H1 (cell line): Measurements from ENCODE around the gene ZNF506. TPM values are rescaled to one million over a fixed set of nuclear protein-coding genes. Genes with fewer than 3 reads are reported as not detected.

Source experiments
- CTCF ChIA-PET: fragments of 300-600 bp; sonication (Branson Sonifier 250); formaldehyde crosslinking; loops from one replicate; lab custom pipeline; 2021; ENCODE audit not compliant: partially characterized antibody; lab: Charles Lee
- POLR2A ChIA-PET: fragments of 300-600 bp; sonication (Branson Sonifier 250); formaldehyde crosslinking; loops from one replicate; lab custom pipeline; 2021; ENCODE audit warnings: inconsistent platforms; ENCODE audit not compliant: partially characterized antibody; lab: Charles Lee
- DNase-seq, 2 experiments: peaks; one replicate each; pipeline versions ENCODE4 v3.0.0 to v3.0.0-alpha.2; 2010 to 2022; ENCODE audit warnings: low spot score in 2 of 2, low read depth in 1 of 2, mixed read lengths in 1 of 2
- FAIRE-seq: peaks from 2 replicates; lab custom pipeline; 2011; peaks lifted over from hg19 to GRCh38; lab: Jason Lieb, UNC
- H2AFZ ChIP-seq: 2 replicates; pipeline ENCODE4 v1.8.1; 2012; ENCODE audit warnings: low read length, inconsistent platforms
- H2AK5ac ChIP-seq: 2 replicates; pipeline ENCODE4 v1.6.1; 2013; ENCODE audit warnings: low read depth, low read length
- H2BK120ac ChIP-seq: replicated peaks from 2 replicates; pipeline ENCODE3; 2013; ENCODE audit warnings: low read depth, low read length, inconsistent platforms
- H2BK12ac ChIP-seq: 2 replicates; pipeline ENCODE4 v1.6.1; 2013; ENCODE audit warnings: low read depth, low read length
- H2BK15ac ChIP-seq: 2 replicates; pipeline ENCODE4 v1.6.1; 2013; ENCODE audit warnings: low read length
- H2BK20ac ChIP-seq: 2 replicates; pipeline ENCODE4 v1.6.1; 2013; ENCODE audit warnings: low read length
- H2BK5ac ChIP-seq: 2 replicates; pipeline ENCODE4 v1.6.1; 2013; ENCODE audit warnings: low read depth, low read length
- H3K14ac ChIP-seq: 2 replicates; pipeline ENCODE4 v1.6.1; 2013; ENCODE audit warnings: inconsistent platforms; ENCODE audit not compliant: insufficient read length
- H3K18ac ChIP-seq: 2 replicates; pipeline ENCODE4 v1.6.1; 2013; ENCODE audit warnings: low read length; ENCODE audit errors: extremely low read depth
- H3K23ac ChIP-seq: 2 replicates; pipeline ENCODE4 v1.6.1; 2013; ENCODE audit warnings: inconsistent platforms; ENCODE audit not compliant: insufficient read length
- H3K23me2 ChIP-seq: 2 replicates; pipeline ENCODE4 v1.6.1; 2013; ENCODE audit warnings: low read depth, low read length
- H3K27ac ChIP-seq: 2 replicates; pipeline ENCODE4 v1.6.1; 2011; ENCODE audit warnings: low read depth, low read length, inconsistent platforms
- H3K27me3 ChIP-seq, 4 experiments: replicated peaks in 1 of 4; 1 replicate in 1 of 4; 2 replicates in 3 of 4; pipeline versions ENCODE4 v1.6.1 to v1.8.1; 2011 to 2013; ENCODE audit warnings: low read length in 3 of 4, mild to moderate bottlenecking in 3 of 4, inconsistent platforms in 2 of 4, mixed read lengths in 2 of 4, moderate library complexity in 1 of 4; ENCODE audit not compliant: control insufficient read depth in 3 of 4, insufficient read depth in 3 of 4; ENCODE audit errors: extremely low read depth in 1 of 4
- H3K36me3 ChIP-seq, 4 experiments: 2 replicates each; pipeline versions ENCODE4 v1.6.1 to v1.8.1; 2011 to 2013; ENCODE audit warnings: mild to moderate bottlenecking in 4 of 4, low read length in 3 of 4, moderate library complexity in 2 of 4, control low read depth in 1 of 4, inconsistent platforms in 1 of 4; ENCODE audit not compliant: insufficient read depth in 4 of 4, control insufficient read depth in 2 of 4
- H3K4ac ChIP-seq: replicated peaks from 2 replicates; pipeline ENCODE3; 2013; ENCODE audit warnings: low read length, low read depth, mixed read lengths, inconsistent platforms; ENCODE audit not compliant: insufficient read length
- H3K4me1 ChIP-seq, 4 experiments: replicated peaks in 1 of 4; 1 replicate in 1 of 4; 2 replicates in 3 of 4; pipeline versions ENCODE4 v1.6.1 to v1.8.1; 2011 to 2013; ENCODE audit warnings: low read length in 3 of 4, inconsistent platforms in 2 of 4, mixed read lengths in 1 of 4; ENCODE audit not compliant: insufficient read depth in 4 of 4, control insufficient read depth in 3 of 4
- H3K4me2 ChIP-seq, 2 experiments: 2 replicates each; pipeline versions ENCODE4 v1.6.1 to v1.8.1; 2011 to 2013; ENCODE audit warnings: low read depth in 2 of 2, low read length in 2 of 2, control low read depth in 1 of 2, inconsistent platforms in 1 of 2, mild to moderate bottlenecking in 1 of 2; ENCODE audit not compliant: insufficient read depth in 1 of 2
- H3K4me3 ChIP-seq, 4 experiments: fragments of 200-600, 300-600 bp in 1 of 4; sonication (generic), shearing (Covaris generic), sonication (Bioruptor Twin) in 1 of 4; 2 replicates each; pipeline versions ENCODE4 v1.5.1 to v1.8.1; 2011 to 2016; ENCODE audit warnings: low read length in 4 of 4, low read depth in 3 of 4, control low read depth in 2 of 4, inconsistent platforms in 2 of 4, mild to moderate bottlenecking in 2 of 4, mixed read lengths in 1 of 4, moderate library complexity in 1 of 4; ENCODE audit not compliant: insufficient read depth in 2 of 4; ENCODE audit errors: extremely low read depth in 1 of 4
- H3K56ac ChIP-seq: replicated peaks from 2 replicates; pipeline ENCODE3; 2013; ENCODE audit warnings: low read depth, mild to moderate bottlenecking, mixed read lengths, low read length, inconsistent platforms; ENCODE audit not compliant: insufficient read length
- H3K79me1 ChIP-seq: 2 replicates; pipeline ENCODE4 v1.6.1; 2013; ENCODE audit warnings: low read depth, low read length, control low read depth
- H3K79me2 ChIP-seq, 2 experiments: 2 replicates each; pipeline versions ENCODE4 v1.6.1 to v1.8.1; 2012 to 2013; ENCODE audit warnings: low read length in 2 of 2, mild to moderate bottlenecking in 2 of 2, inconsistent platforms in 1 of 2; ENCODE audit not compliant: insufficient read depth in 2 of 2, control insufficient read depth in 1 of 2
- H3K9ac ChIP-seq, 4 experiments: replicated peaks in 1 of 4; 1 replicate in 1 of 4; 2 replicates in 3 of 4; pipeline versions ENCODE4 v1.6.1 to v1.8.1; 2011 to 2013; ENCODE audit warnings: low read depth in 3 of 4, low read length in 3 of 4, control low read depth in 2 of 4, mild to moderate bottlenecking in 2 of 4, moderate library complexity in 2 of 4, inconsistent platforms in 1 of 4; ENCODE audit errors: extremely low read depth in 1 of 4
- H3K9me3 ChIP-seq, 2 experiments: 2 replicates each; pipeline versions ENCODE4 v1.6.1 to v1.8.1; 2012 to 2013; ENCODE audit warnings: mild to moderate bottlenecking in 2 of 2, moderate library complexity in 2 of 2, control low read depth in 1 of 2, inconsistent platforms in 1 of 2, low read depth in 1 of 2, low read length in 1 of 2, mixed read lengths in 1 of 2; ENCODE audit not compliant: insufficient read depth in 2 of 2
- H4K20me1 ChIP-seq, 2 experiments: replicated peaks in 1 of 2; 2 replicates each; pipeline versions ENCODE3 to v1.8.1; 2011 to 2013; ENCODE audit warnings: inconsistent platforms in 2 of 2, low read length in 2 of 2, mild to moderate bottlenecking in 1 of 2; ENCODE audit not compliant: insufficient read depth in 2 of 2, control insufficient read depth in 1 of 2
- H4K5ac ChIP-seq: 2 replicates; pipeline ENCODE4 v1.6.1; 2013; ENCODE audit warnings: low read length, low read depth, mixed read lengths, inconsistent platforms; ENCODE audit not compliant: insufficient read length
- H4K8ac ChIP-seq: 2 replicates; pipeline ENCODE4 v1.8.0; 2013; ENCODE audit warnings: mild to moderate bottlenecking, moderate library complexity, low read length, inconsistent platforms; ENCODE audit not compliant: insufficient read depth; ENCODE audit errors: extremely low read depth
- H4K91ac ChIP-seq: replicated peaks from 2 replicates; pipeline ENCODE3; 2013; ENCODE audit warnings: low read length, mixed read lengths, inconsistent platforms; ENCODE audit not compliant: insufficient read length
- CHD1 ChIP-seq: IDR thresholded peaks from 2 replicates; pipeline ENCODE4 v1.6.1; 2012; ENCODE audit warnings: low read depth, low read length, improper control_type of control experiment
- CHD2 ChIP-seq: IDR thresholded peaks from 2 replicates; pipeline ENCODE4 v1.6.1; 2012; ENCODE audit warnings: low read length, improper control_type of control experiment
- KDM1A ChIP-seq: fragments of 200-600, 300-600 bp; sonication (generic); IDR thresholded peaks from 2 replicates; pipeline ENCODE4 v1.7.1; 2016; ENCODE audit warnings: mild to moderate bottlenecking, low read length, borderline replicate concordance
- MAX ChIP-seq: IDR thresholded peaks from 2 replicates; pipeline ENCODE4 v1.6.1; 2012; ENCODE audit warnings: inconsistent platforms
- NRF1 ChIP-seq: IDR thresholded peaks from 2 replicates; pipeline ENCODE4 v1.6.1; 2011; ENCODE audit warnings: mild to moderate bottlenecking, low read depth, low read length, improper control_type of control experiment
- POU5F1 ChIP-seq: IDR thresholded peaks from 2 replicates; pipeline ENCODE4 v1.6.1; 2011; ENCODE audit warnings: low read depth, mild to moderate bottlenecking, low read length, moderate library complexity
- RAD21 ChIP-seq, 2 experiments: IDR thresholded peaks in 1 of 2; conservative IDR thresholded peaks in 1 of 2; 2 replicates each; pipeline ENCODE4 v1.6.1; 2011; ENCODE audit warnings: low read depth in 2 of 2, low read length in 2 of 2, improper control_type of control experiment in 1 of 2, inconsistent platforms in 1 of 2, mild to moderate bottlenecking in 1 of 2, moderate library complexity in 1 of 2
- TBP ChIP-seq: IDR thresholded peaks from 2 replicates; pipeline ENCODE4 v1.6.1; 2011; ENCODE audit warnings: low read depth, low read length, improper control_type of control experiment
- WGBS, 2 experiments: shearing (Covaris generic) in 1 of 2; methylation state at CpG; one replicate each; pipeline versions ENCODE4 v1.1.6 to v1.1.7; 2013 to 2015; ENCODE audit warnings: low lambda C conversion rate in 2 of 2, mixed read lengths in 2 of 2, inconsistent platforms in 1 of 2, low coverage in 1 of 2, missing lambda C conversion rate in 1 of 2; ENCODE audit not compliant: insufficient replicate concordance in 2 of 2, insufficient coverage in 1 of 2, insufficient read length in 1 of 2; ENCODE audit errors: extremely low coverage in 1 of 2, missing lambda C conversion rate in 1 of 2; 5-methylcytosine and 5-hydroxymethylcytosine counted together
- polyA plus RNA-seq, 7 experiments: library from polyadenylated mRNA; depleted of rRNA in 3 of 7; stranded (reverse) in 5 of 7; unstranded in 2 of 7; fragments of >200 nt in 5 of 7; fragments of 200-250 nt in 2 of 7; gene quantifications; 1 replicate in 5 of 7; 2 replicates in 1 of 7; 4 replicates in 1 of 7; pipeline versions ENCODE4 v1.2.1 to v1.2.3, GENCODE V29; 2011 to 2013; ENCODE audit warnings: missing spikeins in 2 of 7, mixed read lengths in 2 of 7
- total RNA-seq: library from RNA; stranded (reverse); fragmentation: NEBNext Ultra II Directional; extraction: Animal tissue kit (Norgen Biotek cat#: 25700); gene quantifications from 2 replicates; pipeline ENCODE4 v1.2.1, GENCODE V29; 2021

The ZNF506 gene
- total and polyA plus RNA-seq, 2 of the 8 experiments (the other 6 are each of a cell fraction or from before 2014, with no cell fraction given), result 4.5 to 8.3 TPM

GRCh38 chr19:19865750-19866610 lies 44.4 kb upstream of the ZNF506 start, which contains the start of gene ZNF253:
Gene ZNF253, plus strand, starts transcription at chr19:19865882. Its CDS starts 115 bp downstream, at chr19:19865997.
- peaks cover 0 to 3% (median 1%) of the 10 kb centered on the region in 4 experiments; a peak in 2 of 7 replicates for H3K4me1 ChIP-seq
- TF ChIP-seq CHD1 (peak; percentile 29; the same call in 1 of the 2 replicates), POU5F1 (0 out of 2 replicates have a peak, but pooled peaks have one; percentile 21), CHD2 (peak; percentile 68), RAD21 (IDR thresholded peaks at IDR 0.05 in 1 of 2, conservative IDR thresholded peaks at IDR 0.05 in 1 of 2; ENCODE audit: low read depth in 2 of 2, low read length in 2 of 2) (0 out of 4 replicates have a peak, but pooled peaks of 1 of the 2 experiments have one; percentile 4), KDM1A (no peak), MAX (peak; percentile 71; the same call in 1 of the 2 replicates), TBP (peak; percentile 97), NRF1 (peak; percentile 24; the same call in 1 of the 2 replicates)

More at GRCh38 chr19:19865750-19866610, 44.4 kb upstream of the ZNF506 start, which contains the start of gene ZNF253:
- Histone ChIP-seq H2BK20ac (no peak within 1 kb of the TSS), H3K36me3 (0 out of 8 replicates have a peak, but pooled peaks cover 0 to 2% (median 0%) of the 10 kb centered on the region in 4 experiments), H3K18ac (peak within 1 kb of the TSS; percentile 89), H4K8ac (peak within 1 kb of the TSS; percentile 100; the same call in 1 of the 2 replicates), H4K91ac (peak within 1 kb of the TSS; percentile 96), H3K9me3 (no peaks in the 10 kb centered on the region), H2AK5ac (peak within 1 kb of the TSS; percentile 92; the same call in 1 of the 2 replicates), H3K27me3 (no peaks in the 10 kb centered on the region), H2BK120ac (no peak within 1 kb of the TSS), H3K27ac (peak within 1 kb of the TSS; percentile 100), H2AFZ (no peak within 1 kb of the TSS), H3K9ac (peak within 1 kb of the TSS; percentile 98 to 100 (median 99)), H2BK5ac (peak within 1 kb of the TSS; percentile 96), H3K14ac (no peak within 1 kb of the TSS), H3K79me1 (no peaks in the 10 kb centered on the region), H4K5ac (peak within 1 kb of the TSS; percentile 98), H4K20me1 (peaks cover 8 to 14% of the 10 kb centered on the region in 2 experiments), H3K4ac (peak within 1 kb of the TSS; percentile 89), H3K79me2 (peaks cover 38 to 50% of the 10 kb centered on the region in 2 experiments), H3K23ac (no peak within 1 kb of the TSS), H2BK15ac (no peak within 1 kb of the TSS), H3K4me2 (peak within 1 kb of the TSS; percentile 81 to 94), H3K56ac (peak within 1 kb of the TSS; percentile 98), H3K4me3 (peak within 1 kb of the TSS; percentile 84 to 99 (median 90)), H2BK12ac (no peak within 1 kb of the TSS; the same call in 1 of the 2 replicates), H3K23me2 (peaks cover 2% of the 10 kb centered on the region; the same call in 1 of the 2 replicates)
- CTCF ChIA-PET, result interaction anchor here (1.1 to 1.3 kb wide), 2 partner anchors 36 kb away, joined by 3 read pairs; no protein-coding TSS in a partner anchor
- WGBS, 2 experiments, result 1% methylated on average over 43 of the region's 43 CpGs; no CpG with 5 or more reads in 1 of the 2 experiments
- FAIRE-seq (peak; percentile 79), DNase-seq (peak; percentile 91 to 97)
- POLR2A ChIA-PET, result interaction anchor here (0.6 to 19.0 kb wide), 37 partner anchors 10 to 416 kb away, joined by 3 to 453 read pairs (median 5); partner anchors contain the start of genes ZNF101, ZNF14, ZNF506 and ZNF93
